ENCODE measurements around the gene FUT7.

FUT7 gene

DNA sequence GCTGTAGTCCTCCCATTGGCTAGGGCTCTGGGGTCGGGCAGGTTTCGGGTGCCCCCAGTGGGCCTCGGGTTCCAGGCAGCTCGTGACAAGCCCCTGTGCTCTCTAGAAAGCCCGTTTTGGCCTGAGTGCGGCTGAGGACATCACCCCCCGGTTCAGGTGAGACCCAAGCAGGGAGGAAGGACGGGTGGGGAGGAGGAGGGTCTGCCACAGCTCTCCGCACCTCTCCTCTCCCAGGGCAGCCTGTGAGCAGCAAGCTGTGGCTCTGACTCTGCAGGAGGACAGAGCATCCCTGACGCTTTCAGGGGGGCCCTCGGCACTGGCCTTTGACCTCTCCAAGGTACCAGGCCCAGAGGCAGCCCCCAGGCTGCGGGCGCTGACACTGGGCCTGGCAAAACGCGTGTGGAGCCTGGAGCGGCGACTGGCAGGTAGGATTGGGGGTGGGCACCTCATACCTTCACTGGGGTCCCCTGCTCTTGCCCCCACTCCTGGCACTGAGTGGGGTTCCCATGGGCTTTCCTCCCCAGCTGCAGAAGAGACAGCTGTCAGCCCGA is 39.0 kb downstream of the FUT7 start (continued):
- TF ChIP-seq ZXDB (tag by site-specific recombination; IDR thresholded peaks at IDR 0.05): no peak
- no peak for TF ChIP-seq HOXA7 (CRISPR knock-in tag; IDR thresholded peaks at IDR 0.05; ENCODE audit: borderline replicate concordance)
- no peak for TF ChIP-seq ZNF394 (tag by site-specific recombination; IDR thresholded peaks at IDR 0.05; ENCODE audit: borderline replicate concordance)
- TF ChIP-seq ZNF501 (tag by site-specific recombination; IDR thresholded peaks at IDR 0.05): no peak
- TF ChIP-seq GLIS1 (tag by site-specific recombination; IDR thresholded peaks at IDR 0.05): peak; percentile 9
- no peak for TF ChIP-seq KLF8 (tag by site-specific recombination; IDR thresholded peaks at IDR 0.05)
- TF ChIP-seq, protein P1, sequence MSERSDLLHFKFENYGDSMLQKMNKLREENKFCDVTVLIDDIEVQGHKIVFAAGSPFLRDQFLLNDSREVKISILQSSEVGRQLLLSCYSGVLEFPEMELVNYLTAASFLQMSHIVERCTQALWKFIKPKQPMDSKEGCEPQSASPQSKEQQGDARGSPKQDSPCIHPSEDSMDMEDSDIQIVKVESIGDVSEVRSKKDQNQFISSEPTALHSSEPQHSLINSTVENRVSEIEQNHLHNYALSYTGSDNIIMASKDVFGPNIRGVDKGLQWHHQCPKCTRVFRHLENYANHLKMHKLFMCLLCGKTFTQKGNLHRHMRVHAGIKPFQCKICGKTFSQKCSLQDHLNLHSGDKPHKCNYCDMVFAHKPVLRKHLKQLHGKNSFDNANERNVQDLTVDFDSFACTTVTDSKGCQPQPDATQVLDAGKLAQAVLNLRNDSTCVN (tag by site-specific recombination; optimal IDR thresholded peaks at IDR 0.05): no peak
- peak; percentile 3; the same call in 1 of the 2 replicates for TF ChIP-seq ZNF76 (tag by site-specific recombination; IDR thresholded peaks at IDR 0.05; ENCODE audit: borderline replicate concordance, low read depth)
- TF ChIP-seq, protein P2, sequence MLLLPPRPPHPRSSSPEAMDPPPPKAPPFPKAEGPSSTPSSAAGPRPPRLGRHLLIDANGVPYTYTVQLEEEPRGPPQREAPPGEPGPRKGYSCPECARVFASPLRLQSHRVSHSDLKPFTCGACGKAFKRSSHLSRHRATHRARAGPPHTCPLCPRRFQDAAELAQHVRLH (tag by site-specific recombination; IDR thresholded peaks at IDR 0.05): no peak
- TF ChIP-seq, protein P3, sequence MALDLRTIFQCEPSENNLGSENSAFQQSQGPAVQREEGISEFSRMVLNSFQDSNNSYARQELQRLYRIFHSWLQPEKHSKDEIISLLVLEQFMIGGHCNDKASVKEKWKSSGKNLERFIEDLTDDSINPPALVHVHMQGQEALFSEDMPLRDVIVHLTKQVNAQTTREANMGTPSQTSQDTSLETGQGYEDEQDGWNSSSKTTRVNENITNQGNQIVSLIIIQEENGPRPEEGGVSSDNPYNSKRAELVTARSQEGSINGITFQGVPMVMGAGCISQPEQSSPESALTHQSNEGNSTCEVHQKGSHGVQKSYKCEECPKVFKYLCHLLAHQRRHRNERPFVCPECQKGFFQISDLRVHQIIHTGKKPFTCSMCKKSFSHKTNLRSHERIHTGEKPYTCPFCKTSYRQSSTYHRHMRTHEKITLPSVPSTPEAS (tag by site-specific recombination; IDR thresholded peaks at IDR 0.05): no peak
- no peak for TF ChIP-seq ZNF350 (tag by site-specific recombination; IDR thresholded peaks at IDR 0.05)
- TF ChIP-seq, protein P4, sequence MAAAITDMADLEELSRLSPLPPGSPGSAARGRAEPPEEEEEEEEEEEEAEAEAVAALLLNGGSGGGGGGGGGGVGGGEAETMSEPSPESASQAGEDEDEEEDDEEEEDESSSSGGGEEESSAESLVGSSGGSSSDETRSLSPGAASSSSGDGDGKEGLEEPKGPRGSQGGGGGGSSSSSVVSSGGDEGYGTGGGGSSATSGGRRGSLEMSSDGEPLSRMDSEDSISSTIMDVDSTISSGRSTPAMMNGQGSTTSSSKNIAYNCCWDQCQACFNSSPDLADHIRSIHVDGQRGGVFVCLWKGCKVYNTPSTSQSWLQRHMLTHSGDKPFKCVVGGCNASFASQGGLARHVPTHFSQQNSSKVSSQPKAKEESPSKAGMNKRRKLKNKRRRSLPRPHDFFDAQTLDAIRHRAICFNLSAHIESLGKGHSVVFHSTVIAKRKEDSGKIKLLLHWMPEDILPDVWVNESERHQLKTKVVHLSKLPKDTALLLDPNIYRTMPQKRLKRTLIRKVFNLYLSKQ (tag by site-specific recombination; IDR thresholded peaks at IDR 0.05; ENCODE audit: borderline replicate concordance): no peak
- TF ChIP-seq, protein P5, sequence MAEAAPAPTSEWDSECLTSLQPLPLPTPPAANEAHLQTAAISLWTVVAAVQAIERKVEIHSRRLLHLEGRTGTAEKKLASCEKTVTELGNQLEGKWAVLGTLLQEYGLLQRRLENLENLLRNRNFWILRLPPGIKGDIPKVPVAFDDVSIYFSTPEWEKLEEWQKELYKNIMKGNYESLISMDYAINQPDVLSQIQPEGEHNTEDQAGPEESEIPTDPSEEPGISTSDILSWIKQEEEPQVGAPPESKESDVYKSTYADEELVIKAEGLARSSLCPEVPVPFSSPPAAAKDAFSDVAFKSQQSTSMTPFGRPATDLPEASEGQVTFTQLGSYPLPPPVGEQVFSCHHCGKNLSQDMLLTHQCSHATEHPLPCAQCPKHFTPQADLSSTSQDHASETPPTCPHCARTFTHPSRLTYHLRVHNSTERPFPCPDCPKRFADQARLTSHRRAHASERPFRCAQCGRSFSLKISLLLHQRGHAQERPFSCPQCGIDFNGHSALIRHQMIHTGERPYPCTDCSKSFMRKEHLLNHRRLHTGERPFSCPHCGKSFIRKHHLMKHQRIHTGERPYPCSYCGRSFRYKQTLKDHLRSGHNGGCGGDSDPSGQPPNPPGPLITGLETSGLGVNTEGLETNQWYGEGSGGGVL (tag by site-specific recombination; IDR thresholded peaks at IDR 0.05): no peak
- no peak for TF ChIP-seq ZNF132 (tag by site-specific recombination; IDR thresholded peaks at IDR 0.05; ENCODE audit: borderline replicate concordance)
- TF ChIP-seq SETDB1 (IDR thresholded peaks at IDR 0.05; ENCODE audit: insufficient read length, low read length): no peak
- TF ChIP-seq ZNF121 (tag by site-specific recombination; IDR thresholded peaks at IDR 0.05): no peak
- no peak for TF ChIP-seq ZNF266 (tag by site-specific recombination; IDR thresholded peaks at IDR 0.05; ENCODE audit: low read depth)
- TF ChIP-seq ZNF514 (tag by site-specific recombination; IDR thresholded peaks at IDR 0.05): no peak
- TF ChIP-seq ZNF174 (tag by site-specific recombination; IDR thresholded peaks at IDR 0.05): no peak
- 0 out of 2 replicates have a peak, but pooled peaks have one; percentile 6 for TF ChIP-seq WT1 (tag by site-specific recombination; IDR thresholded peaks at IDR 0.05)
- TF ChIP-seq ZNF658 (tag by site-specific recombination; IDR thresholded peaks at IDR 0.05): no peak
- TF ChIP-seq, protein P6, sequence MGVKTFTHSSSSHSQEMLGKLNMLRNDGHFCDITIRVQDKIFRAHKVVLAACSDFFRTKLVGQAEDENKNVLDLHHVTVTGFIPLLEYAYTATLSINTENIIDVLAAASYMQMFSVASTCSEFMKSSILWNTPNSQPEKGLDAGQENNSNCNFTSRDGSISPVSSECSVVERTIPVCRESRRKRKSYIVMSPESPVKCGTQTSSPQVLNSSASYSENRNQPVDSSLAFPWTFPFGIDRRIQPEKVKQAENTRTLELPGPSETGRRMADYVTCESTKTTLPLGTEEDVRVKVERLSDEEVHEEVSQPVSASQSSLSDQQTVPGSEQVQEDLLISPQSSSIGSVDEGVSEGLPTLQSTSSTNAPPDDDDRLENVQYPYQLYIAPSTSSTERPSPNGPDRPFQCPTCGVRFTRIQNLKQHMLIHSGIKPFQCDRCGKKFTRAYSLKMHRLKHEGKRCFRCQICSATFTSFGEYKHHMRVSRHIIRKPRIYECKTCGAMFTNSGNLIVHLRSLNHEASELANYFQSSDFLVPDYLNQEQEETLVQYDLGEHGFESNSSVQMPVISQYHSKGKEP (tag by site-specific recombination; IDR thresholded peaks at IDR 0.05): no peak
- TF ChIP-seq, protein P7, sequence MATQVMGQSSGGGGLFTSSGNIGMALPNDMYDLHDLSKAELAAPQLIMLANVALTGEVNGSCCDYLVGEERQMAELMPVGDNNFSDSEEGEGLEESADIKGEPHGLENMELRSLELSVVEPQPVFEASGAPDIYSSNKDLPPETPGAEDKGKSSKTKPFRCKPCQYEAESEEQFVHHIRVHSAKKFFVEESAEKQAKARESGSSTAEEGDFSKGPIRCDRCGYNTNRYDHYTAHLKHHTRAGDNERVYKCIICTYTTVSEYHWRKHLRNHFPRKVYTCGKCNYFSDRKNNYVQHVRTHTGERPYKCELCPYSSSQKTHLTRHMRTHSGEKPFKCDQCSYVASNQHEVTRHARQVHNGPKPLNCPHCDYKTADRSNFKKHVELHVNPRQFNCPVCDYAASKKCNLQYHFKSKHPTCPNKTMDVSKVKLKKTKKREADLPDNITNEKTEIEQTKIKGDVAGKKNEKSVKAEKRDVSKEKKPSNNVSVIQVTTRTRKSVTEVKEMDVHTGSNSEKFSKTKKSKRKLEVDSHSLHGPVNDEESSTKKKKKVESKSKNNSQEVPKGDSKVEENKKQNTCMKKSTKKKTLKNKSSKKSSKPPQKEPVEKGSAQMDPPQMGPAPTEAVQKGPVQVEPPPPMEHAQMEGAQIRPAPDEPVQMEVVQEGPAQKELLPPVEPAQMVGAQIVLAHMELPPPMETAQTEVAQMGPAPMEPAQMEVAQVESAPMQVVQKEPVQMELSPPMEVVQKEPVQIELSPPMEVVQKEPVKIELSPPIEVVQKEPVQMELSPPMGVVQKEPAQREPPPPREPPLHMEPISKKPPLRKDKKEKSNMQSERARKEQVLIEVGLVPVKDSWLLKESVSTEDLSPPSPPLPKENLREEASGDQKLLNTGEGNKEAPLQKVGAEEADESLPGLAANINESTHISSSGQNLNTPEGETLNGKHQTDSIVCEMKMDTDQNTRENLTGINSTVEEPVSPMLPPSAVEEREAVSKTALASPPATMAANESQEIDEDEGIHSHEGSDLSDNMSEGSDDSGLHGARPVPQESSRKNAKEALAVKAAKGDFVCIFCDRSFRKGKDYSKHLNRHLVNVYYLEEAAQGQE (tag by site-specific recombination; IDR thresholded peaks at IDR 0.05): peak; percentile 85
- TF ChIP-seq, protein P8, sequence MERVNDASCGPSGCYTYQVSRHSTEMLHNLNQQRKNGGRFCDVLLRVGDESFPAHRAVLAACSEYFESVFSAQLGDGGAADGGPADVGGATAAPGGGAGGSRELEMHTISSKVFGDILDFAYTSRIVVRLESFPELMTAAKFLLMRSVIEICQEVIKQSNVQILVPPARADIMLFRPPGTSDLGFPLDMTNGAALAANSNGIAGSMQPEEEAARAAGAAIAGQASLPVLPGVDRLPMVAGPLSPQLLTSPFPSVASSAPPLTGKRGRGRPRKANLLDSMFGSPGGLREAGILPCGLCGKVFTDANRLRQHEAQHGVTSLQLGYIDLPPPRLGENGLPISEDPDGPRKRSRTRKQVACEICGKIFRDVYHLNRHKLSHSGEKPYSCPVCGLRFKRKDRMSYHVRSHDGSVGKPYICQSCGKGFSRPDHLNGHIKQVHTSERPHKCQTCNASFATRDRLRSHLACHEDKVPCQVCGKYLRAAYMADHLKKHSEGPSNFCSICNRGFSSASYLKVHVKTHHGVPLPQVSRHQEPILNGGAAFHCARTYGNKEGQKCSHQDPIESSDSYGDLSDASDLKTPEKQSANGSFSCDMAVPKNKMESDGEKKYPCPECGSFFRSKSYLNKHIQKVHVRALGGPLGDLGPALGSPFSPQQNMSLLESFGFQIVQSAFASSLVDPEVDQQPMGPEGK (tag by site-specific recombination; IDR thresholded peaks at IDR 0.05): peak; percentile 57; the same call in 1 of the 2 replicates

Data from HEK293 (cell line).